HG02798 (cell line): ENCODE results near the gene RGS7.
"Not testable (repeated sequence)": the region's sequence is repeated elsewhere in the genome, so short reads cannot be mapped to it uniquely, and the experiment has no call there.

Source experiments
- ATAC-seq: cut with Tn5 transposase; IDR thresholded peaks from one replicate; pipeline ENCODE4 v1.9.1; 2021; ENCODE audit warnings: mild to moderate bottlenecking; ENCODE audit not compliant: unreplicated experiment, poor library complexity

The RGS7 gene

GRCh38 chr1:241275226-241275625 is 81.8 kb downstream of the RGS7 start:
- ATAC-seq = no peak

GRCh38 chr1:241274693-241275092 is 82.3 kb downstream of the RGS7 start:
- ATAC-seq = no peak

DNA sequence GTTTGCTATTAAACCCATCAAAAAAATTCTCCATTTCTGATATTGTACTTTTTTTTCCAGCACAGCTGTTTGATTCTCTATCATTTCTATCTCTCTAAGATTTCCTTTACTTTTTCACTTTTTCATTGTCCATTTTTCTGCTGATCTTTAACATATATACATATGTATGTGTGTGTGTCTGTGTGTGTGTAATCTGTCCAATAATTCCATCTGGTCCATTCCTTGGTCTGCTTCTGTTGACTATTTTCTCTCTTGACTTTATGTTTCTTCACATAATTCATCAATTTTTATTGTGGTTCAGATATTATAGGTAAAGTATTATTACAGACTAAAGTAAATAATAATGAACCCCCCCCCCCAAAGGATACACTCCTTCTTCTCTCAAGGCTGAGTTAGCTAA is 84.2 kb downstream of the RGS7 start:
- no peak for ATAC-seq

- no peak for ATAC-seq
Observed at GRCh38 chr1:241271427-241271826, 85.6 kb downstream of the RGS7 start.

GRCh38 chr1:241270016-241270415 is 87.0 kb downstream of the RGS7 start:
- no peak for ATAC-seq

DNA sequence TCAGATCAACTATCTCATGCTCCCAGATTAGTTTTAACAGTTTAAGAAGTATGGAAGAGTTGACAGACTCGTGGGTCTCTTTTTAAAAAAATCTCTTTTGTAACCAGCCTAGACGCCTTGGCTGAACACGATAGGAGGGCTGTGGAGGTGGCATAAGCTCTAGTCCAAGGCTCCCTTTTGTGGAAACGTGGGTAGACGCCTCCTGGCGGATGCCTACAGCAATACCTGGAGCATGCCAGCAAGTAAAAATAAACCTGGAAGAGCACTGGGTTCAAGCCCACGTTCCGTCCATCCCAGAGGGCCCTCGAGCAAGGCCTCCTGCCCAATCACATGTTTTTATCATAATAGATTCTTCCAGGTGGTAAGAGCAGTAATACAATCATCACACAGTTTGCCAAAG is 87.9 kb downstream of the RGS7 start:
- no peak for ATAC-seq

- no peak for ATAC-seq
Observed at GRCh38 chr1:241266121-241266520, 90.9 kb downstream of the RGS7 start.

DNA sequence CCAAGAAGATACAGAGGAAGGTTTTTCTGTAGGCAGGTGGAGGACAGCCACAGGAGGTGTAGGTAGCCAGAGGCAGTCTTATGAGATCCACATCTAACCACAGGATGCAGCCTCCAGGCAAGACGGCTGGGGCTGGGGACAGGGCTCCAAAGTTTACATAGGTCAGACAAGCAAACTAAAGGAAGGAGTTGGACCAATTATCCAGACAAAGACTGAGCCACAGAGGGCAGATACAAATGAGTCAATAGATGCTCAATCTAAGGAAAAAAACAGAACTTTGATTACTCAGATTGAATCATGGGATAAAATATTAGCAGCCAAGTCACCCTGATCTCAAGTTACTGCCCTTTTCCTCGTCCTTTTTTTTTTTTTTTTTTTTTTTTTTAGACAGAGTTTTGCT is 91.6 kb downstream of the RGS7 start:
- no peak for ATAC-seq

DNA sequence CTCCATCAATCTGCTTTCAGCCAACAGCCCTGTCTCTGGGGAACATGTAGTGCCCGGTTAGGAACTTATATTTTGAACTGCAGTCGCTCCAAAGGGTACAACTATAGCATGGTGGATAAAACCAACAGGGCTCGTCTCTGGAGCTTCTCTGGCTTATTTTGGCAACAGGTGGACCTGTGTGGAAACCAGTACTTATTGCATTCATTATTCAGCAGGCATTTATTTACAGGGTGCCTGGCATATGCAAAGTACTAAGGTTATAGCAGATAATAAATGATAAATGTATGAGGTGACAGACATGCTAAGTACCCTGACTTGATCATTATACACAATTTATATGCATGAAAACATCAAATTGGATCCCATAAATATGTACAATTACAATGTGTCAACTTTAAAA is 93.7 kb downstream of the RGS7 start:
- ATAC-seq = no peak

DNA sequence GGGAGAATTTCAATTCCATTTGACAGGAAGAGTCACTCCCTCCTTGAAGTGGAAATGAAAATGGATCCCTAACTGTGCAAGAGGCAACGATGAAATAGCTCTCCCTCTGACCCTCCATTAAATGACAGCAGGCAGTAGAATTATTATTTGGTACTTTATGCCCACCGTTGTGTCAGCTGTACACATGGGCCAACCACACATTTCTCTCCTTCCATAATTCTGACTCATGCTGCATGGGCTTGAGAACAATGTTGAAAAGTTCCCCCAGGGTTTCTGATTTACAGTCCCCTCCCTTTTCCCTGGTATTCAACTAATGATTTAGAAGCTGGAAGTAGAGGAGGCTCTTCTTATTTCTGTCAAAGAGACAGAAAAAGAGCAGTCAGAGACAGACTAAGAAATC is 103.5 kb downstream of the RGS7 start:
- ATAC-seq = no peak

GRCh38 chr1:241250465-241250864 is 106.5 kb downstream of the RGS7 start:
- ATAC-seq = no peak

DNA sequence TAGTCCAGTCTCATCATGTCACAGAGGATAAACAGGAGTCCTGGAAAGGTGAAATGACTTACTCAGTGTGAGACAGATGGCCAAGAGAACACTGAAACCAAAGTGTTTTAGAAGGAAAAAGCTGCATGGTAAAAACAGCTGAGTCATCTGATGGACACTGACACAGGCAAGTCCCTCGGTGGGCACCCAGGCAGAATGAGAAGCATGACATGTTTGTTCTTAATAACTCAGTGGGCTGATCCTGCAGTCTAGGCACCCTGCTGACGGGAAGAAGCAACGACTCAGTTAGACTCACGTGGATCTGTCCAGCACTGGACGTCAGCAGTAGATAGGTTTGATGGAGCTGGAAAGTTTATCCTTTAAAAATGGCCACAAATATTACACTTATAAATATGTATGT is 116.9 kb downstream of the RGS7 start:
- no peak for ATAC-seq

GRCh38 chr1:241237873-241238272 is 119.1 kb downstream of the RGS7 start:
- no peak for ATAC-seq

GRCh38 chr1:241235256-241235897 is 121.6 kb downstream of the RGS7 start:
- no peak for ATAC-seq

GRCh38 chr1:241229711-241230110 is 127.3 kb downstream of the RGS7 start:
- ATAC-seq = no peak

DNA sequence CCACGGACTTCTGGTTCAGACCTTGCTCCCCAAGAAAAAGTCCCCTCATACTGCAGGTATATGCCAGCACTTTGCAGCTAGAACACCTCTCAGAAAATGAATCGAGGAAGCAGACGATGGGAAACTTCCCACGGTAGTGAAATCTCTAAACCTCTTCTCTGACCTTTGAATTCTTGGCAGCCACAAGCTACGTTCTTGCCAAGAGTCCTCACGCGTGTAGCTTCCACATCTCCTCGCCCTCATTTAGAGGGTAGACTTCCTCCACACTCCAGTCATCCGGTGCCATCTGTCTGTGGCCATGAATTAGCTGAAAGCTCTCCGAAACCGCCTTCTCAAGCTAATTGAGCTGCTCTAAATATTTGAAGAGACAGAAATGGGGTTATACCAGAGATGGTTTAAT is 127.8 kb downstream of the RGS7 start:
- no peak for ATAC-seq

GRCh38 chr1:241228339-241228738 is 128.7 kb downstream of the RGS7 start:
- ATAC-seq = no peak

GRCh38 chr1:241225741-241226140 is 131.3 kb downstream of the RGS7 start:
- no peak for ATAC-seq

DNA sequence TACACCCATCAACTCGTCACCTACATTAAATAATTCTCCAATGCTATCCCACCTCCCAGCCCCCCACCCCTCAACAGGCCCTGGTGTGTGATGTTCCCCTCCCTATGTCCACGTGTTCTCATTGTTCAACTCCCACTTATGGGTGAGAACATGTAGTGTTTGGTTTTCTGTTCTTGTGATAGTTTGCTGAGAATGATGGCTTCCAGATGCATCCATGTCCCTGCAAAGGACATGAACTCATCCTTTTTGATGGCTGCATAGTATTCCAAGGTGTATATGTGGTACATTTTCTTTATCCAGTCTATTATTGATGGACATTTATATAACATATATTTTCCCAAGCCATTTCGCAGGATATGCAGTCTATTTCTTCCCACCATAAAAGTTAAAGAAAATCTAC is 132.8 kb downstream of the RGS7 start:
- not testable (repeated sequence) for ATAC-seq

- ATAC-seq = not testable (repeated sequence)
Observed at GRCh38 chr1:241222813-241223212, 134.2 kb downstream of the RGS7 start.

DNA sequence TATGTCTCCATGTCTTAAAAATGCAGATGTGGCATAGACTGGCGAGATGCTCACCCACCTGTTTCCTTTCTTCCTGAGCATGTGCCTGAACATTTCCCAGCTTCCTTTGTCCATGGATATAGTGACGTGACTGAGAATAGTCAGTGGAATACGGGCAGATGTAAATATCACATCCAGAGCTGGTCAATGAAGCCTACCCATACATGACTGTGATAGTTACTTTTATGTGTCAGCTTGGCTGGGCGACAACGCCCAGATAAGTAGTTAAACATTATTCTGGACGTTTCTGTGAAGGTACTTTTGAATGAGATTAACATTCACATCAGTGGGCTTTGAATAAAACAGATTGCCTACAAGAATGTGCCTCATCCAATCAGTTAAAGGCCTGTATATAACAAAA is 135.7 kb downstream of the RGS7 start:
- no peak for ATAC-seq

GRCh38 chr1:241220913-241221312 is 136.1 kb downstream of the RGS7 start:
- not testable (repeated sequence) for ATAC-seq

- ATAC-seq = no peak
Observed at GRCh38 chr1:241219449-241219848, 137.6 kb downstream of the RGS7 start.
